CD4-positive, alpha-beta T cell treated with Interleukin-4 for 1 hour (primary cell): ENCODE data around the gene AP3B1.
"Not testable (repeated sequence)": the region's sequence is repeated elsewhere in the genome, so short reads cannot be mapped to it uniquely, and the experiment has no call there.

Source experiments
- DNase-seq, 2 donors: peaks; one replicate each; pipeline ENCODE4 v3.0.0-alpha.2; 2020 to 2022

AP3B1 gene

GRCh38 chr5:78242001-78242400 is 52.5 kb downstream of the AP3B1 start:
- no peak for DNase-seq

- DNase-seq, result no peak
These were observed 56.6 kb downstream of the AP3B1 start for GRCh38 chr5:78237911-78238310.

GRCh38 chr5:78236046-78236445 is 58.5 kb downstream of the AP3B1 start:
- DNase-seq, result no peak

DNA sequence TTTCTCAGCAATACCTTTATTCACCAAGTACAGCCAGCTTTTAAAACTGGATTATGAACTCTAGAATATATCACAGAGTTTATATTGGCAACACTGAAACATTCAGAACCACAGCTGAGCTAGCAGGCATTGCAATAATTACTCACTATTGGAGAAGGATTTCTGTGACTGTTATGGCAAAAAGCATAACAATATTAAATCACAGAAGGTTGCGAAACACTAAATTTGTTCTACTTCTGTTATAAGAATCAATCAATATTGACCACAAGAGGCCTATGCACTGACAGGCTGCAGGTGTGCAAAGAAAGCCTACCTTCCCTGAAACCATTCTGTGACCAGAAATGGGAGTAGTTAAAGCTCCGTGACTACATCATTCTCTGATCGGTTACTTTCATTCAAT is 59.2 kb downstream of the AP3B1 start:
- no peak for DNase-seq

GRCh38 chr5:78234804-78235203 is 59.7 kb downstream of the AP3B1 start:
- no peak for DNase-seq

DNA sequence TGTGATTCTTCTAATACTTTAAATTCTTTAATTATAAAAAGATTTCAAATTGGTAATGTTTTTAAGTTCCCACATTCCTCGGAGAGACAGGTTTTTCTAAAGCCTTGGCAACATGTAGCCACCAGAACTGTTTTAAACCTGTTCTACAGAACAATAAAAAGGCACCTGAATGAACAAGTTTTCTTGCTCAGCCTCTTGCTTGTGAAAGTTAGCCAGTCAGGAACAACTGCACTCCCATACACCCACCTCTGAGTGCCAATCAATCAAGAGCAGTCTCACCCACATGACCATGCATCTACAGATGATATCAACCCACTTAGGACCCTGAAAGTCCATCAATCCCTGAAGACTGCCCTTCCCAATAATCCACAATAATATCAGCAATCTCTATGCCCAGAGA is 62.3 kb downstream of the AP3B1 start:
- no peak for DNase-seq

- no peak for DNase-seq
These were observed 70.1 kb downstream of the AP3B1 start for GRCh38 chr5:78224358-78224757.

GRCh38 chr5:78221964-78222451 is 72.5 kb downstream of the AP3B1 start:
- DNase-seq, result peak in 1 of 2 donors; percentile 70

GRCh38 chr5:78221467-78221866 is 73.0 kb downstream of the AP3B1 start:
- DNase-seq, result no peak

GRCh38 chr5:78215972-78216371 is 78.5 kb downstream of the AP3B1 start:
- DNase-seq, result no peak

DNA sequence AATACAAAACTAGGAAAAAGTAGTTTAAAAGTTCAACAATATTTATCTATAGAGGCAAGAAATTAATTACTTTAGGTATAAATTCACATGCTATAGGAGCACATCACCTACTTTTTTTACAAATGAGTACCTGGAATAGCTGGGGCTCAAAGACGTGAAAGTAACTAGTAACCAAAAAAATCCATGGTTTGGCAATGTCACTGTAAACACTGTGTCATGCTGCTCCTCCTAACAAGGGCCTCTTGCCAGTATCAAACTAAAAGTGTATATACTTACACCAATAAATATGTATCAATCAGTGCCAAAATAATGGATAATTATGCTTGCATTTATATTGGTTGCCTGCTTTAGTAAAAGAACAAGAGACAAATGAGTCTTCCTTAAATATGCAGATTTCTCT is 78.9 kb downstream of the AP3B1 start:
- no peak for DNase-seq

DNA sequence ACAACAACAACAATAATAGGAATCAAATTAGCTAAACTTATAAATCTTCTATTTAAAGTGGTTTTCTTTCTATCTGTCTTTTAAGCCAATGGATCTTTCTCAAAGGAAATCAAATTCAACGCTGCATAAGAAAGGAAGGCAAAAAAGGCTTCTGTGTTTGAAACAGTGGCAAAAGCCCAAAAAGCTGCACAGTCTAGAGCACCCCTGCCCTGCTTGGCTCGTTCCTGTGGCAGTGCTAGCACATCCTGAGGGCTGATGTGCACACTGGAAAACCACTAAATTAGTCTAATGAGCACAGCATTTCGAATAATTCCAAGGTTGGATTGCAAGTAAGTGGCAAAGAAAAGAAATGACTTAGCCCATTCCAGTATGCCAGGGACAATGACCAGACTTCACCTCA is 80.7 kb downstream of the AP3B1 start:
- no peak for DNase-seq

- DNase-seq, result no peak
These were observed 83.4 kb downstream of the AP3B1 start for GRCh38 chr5:78211052-78211451.

- DNase-seq, result no peak
These were observed 90.3 kb downstream of the AP3B1 start for GRCh38 chr5:78204241-78204640.

GRCh38 chr5:78203815-78204214 is 90.7 kb downstream of the AP3B1 start:
- DNase-seq, result no peak

GRCh38 chr5:78190402-78190801 is 104.1 kb downstream of the AP3B1 start:
- DNase-seq, result no peak

GRCh38 chr5:78188681-78189080 is 105.8 kb downstream of the AP3B1 start:
- DNase-seq, result not testable (repeated sequence)

DNA sequence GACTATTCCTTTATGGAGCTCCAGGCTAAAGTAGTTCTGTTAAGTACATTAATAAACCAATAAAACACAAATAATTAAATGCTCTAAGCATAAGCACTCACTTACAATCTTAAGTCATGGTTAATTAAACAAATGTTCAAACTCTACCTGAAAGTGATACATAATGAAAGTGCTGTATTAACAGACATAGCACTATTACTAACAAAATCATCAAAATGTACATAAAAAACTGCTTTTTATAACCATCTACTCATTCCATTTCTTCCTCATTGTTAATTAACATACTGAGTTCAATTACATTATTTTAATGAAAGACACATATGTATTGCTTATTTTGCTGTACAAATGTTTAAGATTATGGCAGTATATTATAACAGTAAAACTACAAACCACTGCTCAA is 107.3 kb downstream of the AP3B1 start:
- DNase-seq, result no peak

DNA sequence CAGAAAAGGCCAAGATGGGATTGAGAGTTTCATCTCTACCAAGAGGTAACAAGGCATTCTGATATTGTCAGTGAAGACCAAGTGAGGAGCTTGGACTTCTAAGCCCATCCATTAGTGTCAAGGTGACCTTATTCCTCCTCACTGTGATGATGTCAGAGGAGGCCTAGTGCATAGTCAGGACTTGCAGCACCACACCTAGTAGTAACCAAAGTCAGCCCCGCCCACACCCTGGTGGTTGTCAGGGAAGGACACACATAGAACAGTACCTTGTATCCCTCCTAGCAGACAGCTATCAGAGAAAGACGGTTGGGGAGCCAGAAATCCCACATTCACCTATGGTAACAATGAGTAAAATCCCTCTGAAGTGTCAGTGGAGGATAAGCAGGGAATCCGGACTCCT is 111.7 kb downstream of the AP3B1 start:
- DNase-seq, result no peak

GRCh38 chr5:78178356-78178755 is 116.1 kb downstream of the AP3B1 start:
- DNase-seq, result no peak

GRCh38 chr5:78170335-78170734 is 124.2 kb downstream of the AP3B1 start:
- DNase-seq, result not testable (repeated sequence)

GRCh38 chr5:78162253-78162862 is 132.1 kb downstream of the AP3B1 start:
- DNase-seq, result peak in 1 of 2 donors; percentile 35

GRCh38 chr5:78157001-78157400 is 137.5 kb downstream of the AP3B1 start:
- no peak for DNase-seq

DNA sequence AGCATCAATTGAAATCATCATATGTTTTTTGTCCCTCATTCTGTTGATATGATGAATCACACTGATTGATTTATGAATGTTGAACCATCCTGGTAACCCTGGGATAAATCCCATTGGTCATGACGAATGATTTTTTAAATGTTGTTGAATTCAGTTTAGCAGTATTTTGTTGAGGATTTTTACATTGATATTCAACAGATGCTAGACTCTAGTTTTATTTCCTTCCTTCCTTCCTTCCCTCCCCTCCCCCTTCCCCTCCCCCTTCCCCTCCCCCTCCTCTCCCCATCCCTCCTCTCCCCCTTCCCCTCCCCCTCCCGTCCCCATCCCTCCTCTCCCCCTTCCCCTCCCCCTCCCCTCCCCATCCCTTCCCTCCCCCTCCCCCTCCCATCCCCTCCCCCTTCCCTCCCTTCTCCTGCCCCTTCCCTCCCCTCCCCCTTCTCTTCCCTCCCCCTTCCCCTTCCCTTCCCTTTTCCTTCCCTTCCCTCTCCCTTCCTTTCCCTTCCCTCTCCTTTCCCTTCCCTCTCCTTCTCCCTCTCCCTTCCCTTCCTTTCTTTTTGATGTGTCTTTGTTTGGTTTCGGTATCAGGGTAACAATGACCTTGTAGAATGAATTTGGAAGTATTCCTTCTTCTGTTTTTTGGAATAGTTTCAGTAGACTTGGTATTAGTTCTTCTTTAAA is 142.8 kb downstream of the AP3B1 start:
- DNase-seq, result no peak

GRCh38 chr5:78137290-78137689 is 157.2 kb downstream of the AP3B1 start:
- no peak for DNase-seq
